DND-41 (cell line): ENCODE results near the gene FRAT2.

Experiments
- ATAC-seq: fragments of 200-7000 bp; cut with Tn5 transposase; 3 replicates; pipeline ENCODE4 v1.9.1; 2021; ENCODE audit warnings: low read depth; ENCODE audit not compliant: insufficient read depth
- DNase-seq: peaks from one replicate; pipeline ENCODE4 v3.0.0-alpha.2; 2020
- H2AFZ ChIP-seq: 2 replicates; pipeline ENCODE4 v1.6.0; 2012; ENCODE audit warnings: low read depth, low read length
- H3K27ac ChIP-seq: 2 replicates; pipeline ENCODE4 v1.5.1; 2012; ENCODE audit warnings: low read length, inconsistent platforms
- H3K27me3 ChIP-seq: fragments of 200-600 bp; sonication (generic); 2 replicates; pipeline ENCODE4 v1.6.0; 2012; ENCODE audit warnings: low read length, mild to moderate bottlenecking, inconsistent platforms; ENCODE audit not compliant: insufficient read depth, poor library complexity
- H3K36me3 ChIP-seq: 2 replicates; pipeline ENCODE4 v1.5.1; 2012; ENCODE audit warnings: low read length, inconsistent platforms; ENCODE audit not compliant: insufficient read depth
- H3K4me1 ChIP-seq: 2 replicates; pipeline ENCODE4 v1.5.1; 2012; ENCODE audit warnings: mild to moderate bottlenecking, low read length; ENCODE audit not compliant: insufficient read depth
- H3K4me2 ChIP-seq: 2 replicates; pipeline ENCODE4 v1.6.0; 2012; ENCODE audit warnings: mild to moderate bottlenecking, moderate library complexity, low read length, inconsistent platforms; ENCODE audit not compliant: insufficient read depth
- H3K4me3 ChIP-seq, 2 experiments: fragments of 200-600 bp in 1 of 2; shearing (Covaris generic) in 1 of 2; 2 replicates each; pipeline ENCODE4 v1.5.1; 2012 to 2016; ENCODE audit warnings: inconsistent platforms in 2 of 2, low read length in 2 of 2, mild to moderate bottlenecking in 2 of 2, low read depth in 1 of 2, moderate library complexity in 1 of 2
- H3K79me2 ChIP-seq: 2 replicates; pipeline ENCODE4 v1.6.0; 2012; ENCODE audit warnings: low read length, inconsistent platforms; ENCODE audit not compliant: insufficient read depth
- H3K9ac ChIP-seq: 2 replicates; pipeline ENCODE4 v1.6.0; 2012; ENCODE audit warnings: low read depth, mild to moderate bottlenecking, inconsistent platforms, low read length, moderate library complexity
- H3K9me3 ChIP-seq: 2 replicates; pipeline ENCODE4 v1.5.1; 2012; ENCODE audit warnings: low read length, moderate library complexity, mild to moderate bottlenecking, inconsistent platforms; ENCODE audit not compliant: insufficient read depth, severe bottlenecking
- H4K20me1 ChIP-seq: 2 replicates; pipeline ENCODE4 v1.6.0; 2012; ENCODE audit warnings: low read length; ENCODE audit not compliant: insufficient read depth
- CTCF ChIP-seq: IDR thresholded peaks from 2 replicates; pipeline ENCODE4 v1.5.1; 2012; ENCODE audit warnings: borderline replicate concordance, low read length, moderate library complexity, mild to moderate bottlenecking; ENCODE audit not compliant: poor library complexity, severe bottlenecking; ENCODE audit errors: extremely low read depth
- EZH2 ChIP-seq: IDR thresholded peaks from 3 replicates; pipeline ENCODE4 v1.6.1; 2012; ENCODE audit warnings: borderline replicate concordance, low read depth, mild to moderate bottlenecking, moderate library complexity, low read length, inconsistent platforms; ENCODE audit not compliant: severe bottlenecking

Gene FRAT2

DNA sequence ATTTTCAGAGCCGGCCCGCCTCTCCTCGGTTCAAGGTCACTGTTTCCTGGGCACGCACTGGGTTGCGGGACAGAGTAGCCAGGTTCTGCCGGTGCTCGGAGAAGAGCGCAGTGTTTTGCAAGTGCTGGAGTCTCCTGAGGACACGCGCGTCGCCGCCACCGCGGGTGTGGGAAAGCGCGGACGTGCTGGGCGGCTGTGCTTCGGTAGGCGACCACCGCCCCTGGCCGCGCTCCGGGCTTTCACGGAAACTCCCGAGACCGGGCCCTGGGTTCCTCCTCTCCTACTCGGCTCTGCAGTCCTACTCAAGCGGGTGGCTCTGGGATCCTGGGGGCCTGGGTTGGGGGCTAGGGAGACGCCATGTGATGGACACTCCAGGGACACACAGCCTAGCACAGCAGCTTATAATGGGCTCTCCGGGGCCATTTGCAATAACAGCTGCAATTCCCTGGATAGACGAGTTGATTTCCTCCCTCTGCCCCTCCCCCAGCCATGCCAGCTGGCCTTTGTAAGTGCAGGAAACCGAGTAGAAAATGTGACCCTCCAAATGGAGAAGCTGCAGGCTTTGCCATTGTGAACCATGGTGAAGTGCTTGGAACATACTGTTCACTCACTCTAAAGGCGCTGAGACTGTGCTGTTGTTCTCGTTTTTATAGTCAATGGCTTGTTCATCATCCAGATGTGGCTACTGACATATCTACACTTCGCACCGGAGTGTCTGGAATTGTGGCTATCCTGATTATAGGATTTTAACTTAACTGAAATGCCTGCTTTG, 13.3 kb downstream of the FRAT2 start:
- H3K4me2 ChIP-seq: peak overlapping the region; percentile 97; the same call in 1 of the 2 replicates
- H3K4me3 ChIP-seq: no peak overlapping the region
- H3K9ac ChIP-seq: peak overlapping the region; percentile 61; the same call in 1 of the 2 replicates

GRCh38 chr10:97320480-97321031, 14.0 kb downstream of the FRAT2 start:
- ATAC-seq: no peak
- no peak for TF ChIP-seq CTCF
- TF ChIP-seq EZH2: no peak
- Histone ChIP-seq H3K4me2 (peak overlapping the region; percentile 97), H2AFZ (no peak overlapping the region), H3K27ac (no peak overlapping the region), H3K79me2 (0 out of 2 replicates have a peak, but pooled peaks cover 3% of the 10 kb centered on the region), H3K36me3 (no peaks in the 10 kb centered on the region), H3K4me3 (peak overlapping the region in 1 of 2 experiments; percentile 58; a peak in 3 of 4 replicates), H4K20me1 (0 out of 2 replicates have a peak, but pooled peaks cover 3% of the 10 kb centered on the region), H3K4me1 (peaks cover 23% of the 10 kb centered on the region), H3K9ac (peak overlapping the region; percentile 61), H3K27me3 (peaks cover 7% of the 10 kb centered on the region), H3K9me3 (no peaks in the 10 kb centered on the region)
- DNase-seq: no peak

More for the DNA sequence above, 13.3 kb downstream of the FRAT2 start:
- Histone ChIP-seq H3K36me3 (no peaks in the 10 kb centered on the region), H3K4me1 (peaks cover 23% of the 10 kb centered on the region), H3K79me2 (0 out of 2 replicates have a peak, but pooled peaks cover 3% of the 10 kb centered on the region), H2AFZ (no peak overlapping the region), H3K27ac (no peak overlapping the region), H4K20me1 (0 out of 2 replicates have a peak, but pooled peaks cover 3% of the 10 kb centered on the region), H3K27me3 (peaks cover 4% of the 10 kb centered on the region), H3K9me3 (no peaks in the 10 kb centered on the region)
- no peak for ATAC-seq
- no peak for DNase-seq
- no peak for TF ChIP-seq EZH2
- TF ChIP-seq CTCF: no peak

GRCh38 chr10:97319671-97320479, 14.7 kb downstream of the FRAT2 start:
- Histone ChIP-seq H3K4me3 (peak overlapping the region; percentile 55 to 58; a peak in 3 of 4 replicates), H2AFZ (peak overlapping the region; percentile 80), H3K36me3 (no peaks in the 10 kb centered on the region), H3K79me2 (0 out of 2 replicates have a peak, but pooled peaks cover 3% of the 10 kb centered on the region), H3K9ac (peak overlapping the region; percentile 61), H4K20me1 (0 out of 2 replicates have a peak, but pooled peaks cover 3% of the 10 kb centered on the region), H3K27me3 (peaks cover 7% of the 10 kb centered on the region), H3K9me3 (no peaks in the 10 kb centered on the region), H3K27ac (peak overlapping the region; percentile 79; the same call in 1 of the 2 replicates), H3K4me1 (peaks cover 23% of the 10 kb centered on the region), H3K4me2 (peak overlapping the region; percentile 97)
- DNase-seq: peak; percentile 53
- peak; percentile 31 for TF ChIP-seq CTCF
- TF ChIP-seq EZH2: no peak
- peak; percentile 54 for ATAC-seq
